UCSD-AML1 (cell line): ENCODE results near the gene TMUB1.

Source experiments
- DNase-seq: peaks from one replicate; lab custom pipeline; 2025; ENCODE audit not compliant: unreplicated experiment; lab: John Stamatoyannopoulos, UW

The TMUB1 gene, protein sequence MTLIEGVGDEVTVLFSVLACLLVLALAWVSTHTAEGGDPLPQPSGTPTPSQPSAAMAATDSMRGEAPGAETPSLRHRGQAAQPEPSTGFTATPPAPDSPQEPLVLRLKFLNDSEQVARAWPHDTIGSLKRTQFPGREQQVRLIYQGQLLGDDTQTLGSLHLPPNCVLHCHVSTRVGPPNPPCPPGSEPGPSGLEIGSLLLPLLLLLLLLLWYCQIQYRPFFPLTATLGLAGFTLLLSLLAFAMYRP

DNA sequence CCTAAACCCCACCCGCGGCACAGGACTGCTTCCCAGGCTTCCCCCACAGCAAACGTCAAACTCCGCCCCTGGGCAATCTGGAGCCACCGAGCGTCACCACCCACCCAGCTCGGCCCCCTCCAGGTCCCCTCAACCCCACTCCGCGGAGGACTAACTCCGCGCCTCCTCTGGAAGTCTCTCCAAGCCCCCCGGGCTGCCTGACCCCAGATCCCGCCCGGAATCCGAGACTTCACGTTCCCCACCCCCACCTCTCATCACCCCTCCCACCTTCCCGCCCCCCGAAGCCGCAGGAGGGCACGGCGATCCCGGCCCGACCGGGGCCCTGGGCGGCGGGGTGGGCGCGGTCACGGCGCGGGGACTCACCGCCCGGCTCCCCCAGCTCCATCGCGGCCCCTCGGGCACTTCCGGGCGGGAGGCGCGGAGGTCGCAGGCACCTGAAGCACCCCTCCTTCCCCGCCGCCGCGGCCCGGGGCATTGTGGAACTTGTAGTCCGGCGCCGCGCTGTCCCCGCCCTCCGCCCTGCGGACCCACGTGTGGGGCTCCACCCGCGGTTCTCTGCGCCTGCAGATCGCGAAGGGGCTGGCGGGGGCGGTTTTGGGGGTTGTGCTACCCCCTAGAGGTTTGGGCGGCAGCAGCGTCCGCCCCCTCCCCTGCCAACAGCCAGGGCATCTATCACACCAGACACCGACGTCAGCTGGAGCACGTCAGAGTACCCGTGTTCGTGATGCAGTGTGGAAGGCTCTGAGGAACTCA is at the start of gene TMUB1:
Gene TMUB1 (minus strand): TSS at position 423 of the 753 bp plus-strand sequence. CDS start 930 bp downstream, outside the sequence.
- DNase-seq = peak; percentile 65

DNA sequence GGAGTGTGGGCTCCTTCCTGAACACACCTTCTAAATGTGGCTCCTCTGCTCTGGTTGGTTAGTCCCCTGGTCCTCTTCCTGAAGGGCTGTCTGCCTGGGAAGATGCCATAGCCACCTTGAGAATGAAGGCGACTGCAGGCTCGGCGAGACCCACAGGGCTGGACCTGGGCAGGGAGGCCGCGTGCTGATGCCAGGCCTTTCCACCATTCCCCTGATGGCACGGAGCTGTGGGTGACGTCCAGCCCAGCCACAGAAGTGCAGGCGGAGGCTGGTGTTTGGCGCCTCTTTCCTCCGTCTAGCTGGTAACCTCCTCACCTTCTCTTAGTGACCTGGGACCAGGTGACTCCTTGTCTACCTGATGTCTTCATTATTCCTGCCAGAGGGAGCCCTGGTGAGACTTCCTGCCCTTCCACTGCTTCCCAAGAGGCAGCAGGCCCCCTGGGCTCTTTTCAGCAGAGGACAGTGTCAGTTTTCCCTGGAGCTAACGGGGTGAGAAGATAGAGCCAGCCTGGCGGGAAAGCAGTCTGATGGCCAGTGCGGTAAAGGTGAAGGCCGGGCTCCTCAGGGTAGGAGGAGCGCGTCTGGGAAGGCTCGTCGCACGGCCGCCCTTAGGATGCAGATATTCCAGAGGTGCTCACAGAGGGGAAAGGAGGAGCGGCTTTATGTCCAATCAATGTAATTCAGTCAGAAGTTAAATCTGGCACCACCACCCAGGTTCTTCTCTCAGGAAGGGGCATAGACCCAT is 49.3 kb upstream of the TMUB1 start:
- DNase-seq = no peak

DNA sequence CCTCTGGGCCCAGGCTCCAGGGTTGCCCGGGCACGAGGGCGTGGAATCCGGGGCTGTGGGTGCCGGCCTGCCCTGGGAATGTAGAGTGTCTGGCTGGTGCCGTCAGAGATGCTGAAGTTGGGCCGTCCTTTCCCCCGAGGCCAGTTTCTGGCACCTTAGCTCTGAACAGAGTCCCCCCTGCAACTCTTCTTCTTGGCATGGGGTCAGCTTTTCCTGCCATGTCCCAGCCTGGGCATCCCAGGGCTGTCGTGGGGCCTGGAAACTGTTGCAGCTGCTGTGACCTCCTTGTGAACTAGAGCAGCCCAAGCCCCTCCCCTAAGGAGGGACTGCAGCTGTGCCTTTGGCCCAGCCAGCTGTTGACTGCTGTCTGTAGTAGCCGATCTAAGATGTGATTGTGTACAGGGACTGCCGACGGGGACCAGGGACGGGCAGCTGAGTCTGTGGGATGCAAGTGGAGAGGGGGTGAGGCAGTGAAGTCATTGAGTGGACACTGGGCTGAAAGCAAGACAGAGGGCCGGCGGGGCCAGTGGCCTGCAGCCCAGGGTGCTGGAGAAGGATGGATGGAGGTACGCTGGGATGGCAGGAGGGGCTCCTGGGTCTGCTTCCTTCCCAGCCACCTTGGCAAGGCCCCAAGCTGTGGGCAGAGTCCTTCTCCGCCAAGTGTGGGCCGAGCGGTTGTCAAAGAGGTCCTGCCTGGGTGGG is 48.5 kb upstream of the TMUB1 start:
- DNase-seq = no peak

DNA sequence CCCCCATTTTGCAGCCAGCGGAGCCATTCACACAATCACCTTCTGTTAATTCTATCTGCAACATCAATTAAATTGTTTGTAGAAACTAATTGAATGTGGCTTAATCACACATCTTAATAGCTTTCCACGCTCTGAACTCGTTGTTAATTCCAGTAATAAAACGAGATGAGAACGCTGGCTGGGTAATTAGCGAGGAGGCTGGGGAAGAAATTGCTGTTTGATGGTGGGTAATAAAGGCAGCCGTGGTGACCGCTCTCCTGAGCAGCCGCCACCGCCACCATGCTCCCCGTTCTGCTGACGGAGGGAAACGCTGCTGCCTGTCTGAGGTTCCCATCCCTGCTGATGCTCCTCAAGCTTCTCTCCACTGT is 47.9 kb upstream of the TMUB1 start:
- no peak for DNase-seq

DNA sequence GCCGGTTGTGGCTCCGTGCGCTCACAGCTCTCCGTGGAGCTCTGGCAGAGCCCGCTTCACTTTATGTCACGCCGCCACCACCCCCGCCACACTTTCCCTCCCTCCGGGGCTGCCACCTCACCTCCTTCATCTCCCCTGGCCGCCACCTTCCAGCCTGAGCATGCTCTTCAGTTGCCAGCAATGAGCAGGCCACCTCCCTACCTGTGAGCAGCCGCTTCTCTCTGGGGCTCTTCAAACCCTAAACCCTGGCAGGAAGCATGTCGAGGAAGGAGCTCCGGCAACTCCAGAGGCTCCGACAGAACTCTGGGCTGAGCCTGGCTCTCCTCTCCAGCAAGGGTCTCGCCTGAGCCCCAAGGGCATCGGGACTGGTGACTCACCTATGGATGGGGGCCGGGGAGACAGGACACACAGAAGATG is 47.5 kb upstream of the TMUB1 start:
- DNase-seq = no peak

DNA sequence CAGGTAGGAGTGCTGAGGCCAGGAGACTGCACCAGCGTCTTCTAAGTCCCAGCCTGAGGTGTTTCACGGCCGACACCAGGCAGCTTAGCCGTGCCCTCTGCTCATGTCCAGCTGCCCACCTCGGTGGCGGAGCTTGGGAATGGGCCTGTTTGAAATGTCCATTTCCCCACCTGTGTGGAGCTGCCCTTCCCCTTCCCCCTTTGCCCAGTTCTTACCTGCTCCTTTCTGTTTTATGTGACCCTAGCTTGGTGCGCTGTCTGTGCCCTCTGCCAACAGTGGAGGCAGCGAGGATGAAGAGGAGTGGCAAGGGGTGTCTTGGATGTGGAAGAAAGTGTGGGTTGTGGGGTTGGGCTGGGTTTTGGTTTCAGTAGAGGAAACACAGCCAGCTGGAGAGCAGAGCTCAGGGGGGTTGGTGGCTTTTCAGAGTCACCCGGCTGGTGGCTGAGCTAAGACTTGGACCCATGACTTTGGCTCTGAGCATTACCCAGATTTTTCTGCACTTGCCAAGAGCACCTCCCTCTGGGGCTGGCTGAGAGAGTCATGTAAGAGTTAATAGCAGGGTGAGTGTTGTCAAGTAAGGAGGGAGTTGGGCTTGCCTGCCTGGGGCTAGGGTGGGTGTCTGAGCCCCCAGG is 46.8 kb upstream of the TMUB1 start:
- DNase-seq = no peak

DNA sequence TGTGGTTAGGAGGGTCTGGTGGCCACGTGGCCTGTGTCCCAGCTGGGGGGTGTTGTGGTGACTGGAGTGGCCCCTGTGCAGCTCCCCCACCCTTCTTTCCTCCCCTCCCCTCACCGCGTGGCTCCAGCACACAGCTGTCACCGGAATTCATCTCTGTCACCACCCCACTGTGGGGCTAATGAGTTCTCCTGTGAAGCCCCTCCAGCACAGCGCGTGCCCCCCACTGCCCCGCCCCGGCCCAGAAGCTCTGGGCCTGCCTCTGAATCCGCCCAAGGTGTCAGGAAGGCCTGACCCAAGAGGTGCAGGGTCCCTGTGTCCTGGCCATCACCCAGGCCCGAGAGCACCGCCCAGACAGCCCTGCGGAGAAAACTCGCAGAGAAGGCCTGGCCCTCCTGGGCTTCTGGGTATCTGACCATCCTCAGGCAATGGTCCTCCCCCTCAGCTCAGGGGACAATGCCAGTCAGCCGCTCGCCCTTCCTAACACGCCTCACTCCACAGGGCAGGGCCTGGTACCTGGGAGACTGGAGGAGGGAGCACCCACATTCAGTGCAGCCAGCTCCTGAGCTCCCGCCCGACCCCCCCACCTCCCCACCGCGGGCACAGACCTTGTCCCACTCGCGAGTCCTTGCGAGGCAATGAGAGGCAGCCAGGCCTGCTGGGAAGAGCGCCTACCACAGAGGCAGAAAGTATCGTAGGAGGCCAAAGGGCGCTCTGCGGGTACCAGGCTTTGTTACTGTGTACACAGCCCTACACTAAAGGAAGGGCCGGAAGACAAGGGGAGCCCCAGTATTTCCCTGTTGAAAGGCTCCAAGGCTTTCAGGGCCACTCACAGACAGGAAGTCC is 46.0 kb upstream of the TMUB1 start:
- no peak for DNase-seq

DNA sequence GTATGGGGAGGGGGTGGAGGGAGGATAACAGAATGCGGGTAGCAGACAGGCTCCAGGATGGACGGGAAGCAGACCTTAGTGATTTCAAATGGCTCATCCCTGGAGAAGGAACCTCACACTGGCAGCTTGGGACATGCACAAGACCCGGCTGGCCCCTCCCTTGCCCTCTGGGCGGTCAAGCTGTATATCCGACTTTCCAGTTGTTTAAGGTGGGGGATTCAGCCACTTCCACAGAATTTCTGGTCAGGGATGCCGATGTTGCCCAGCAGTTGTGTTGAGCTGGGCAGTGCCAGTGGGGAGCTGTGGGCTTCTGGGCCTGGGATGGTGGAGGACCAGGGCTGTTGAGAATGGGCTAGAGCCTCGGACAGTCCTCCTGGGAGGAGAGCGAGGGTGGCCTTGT is 45.4 kb upstream of the TMUB1 start:
- DNase-seq = no peak

DNA sequence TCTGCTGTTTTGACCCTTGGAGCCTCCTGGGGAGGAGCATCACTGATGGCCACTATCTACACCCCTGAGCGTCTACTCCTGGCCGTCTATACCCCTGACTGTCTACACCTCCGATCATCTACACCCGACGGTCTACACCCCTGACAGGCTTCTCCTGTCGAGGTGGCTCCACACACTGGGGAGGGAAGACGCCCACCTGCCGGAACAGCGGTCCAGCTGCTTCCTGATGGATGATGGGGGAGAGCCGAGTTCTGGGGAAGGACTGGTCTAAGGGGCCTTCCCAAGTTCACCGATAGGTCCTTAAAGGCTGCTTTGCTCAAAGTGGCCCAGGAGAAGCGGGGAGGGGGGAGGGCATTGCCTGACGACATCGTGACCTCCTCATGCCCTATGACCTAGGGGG is 44.9 kb upstream of the TMUB1 start:
- no peak for DNase-seq

DNA sequence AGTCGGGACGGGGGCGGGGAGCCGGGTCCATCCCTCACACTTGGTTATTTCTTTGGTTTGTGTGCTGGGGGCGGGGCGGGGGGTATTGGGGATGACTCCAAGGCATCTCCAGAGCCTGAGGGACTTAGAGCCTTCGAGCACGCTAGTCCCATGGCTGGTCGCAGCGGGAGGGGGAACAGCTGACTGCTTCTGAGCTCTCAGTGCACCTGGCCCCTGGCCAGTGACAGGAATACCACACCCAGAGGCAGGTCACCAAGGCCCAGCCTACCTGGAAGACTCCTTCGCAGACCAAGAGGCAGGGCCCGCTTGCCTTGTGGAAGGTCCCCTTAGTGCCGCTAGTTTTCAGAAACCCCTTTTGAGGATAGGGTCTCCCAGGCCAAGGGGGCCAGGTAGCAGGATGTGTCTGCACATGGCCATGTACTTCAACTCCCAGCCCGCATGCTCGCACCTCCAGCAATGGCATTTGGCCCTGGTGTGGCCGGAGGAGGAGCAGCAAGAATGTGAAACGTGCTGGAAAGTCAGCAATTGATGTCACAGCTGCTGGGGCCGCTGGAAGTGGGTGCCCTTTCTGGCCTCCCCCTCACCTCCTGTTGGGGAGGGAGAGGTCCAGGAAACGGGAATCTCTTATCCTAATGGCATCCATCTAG is 43.3 kb upstream of the TMUB1 start:
- no peak for DNase-seq

DNA sequence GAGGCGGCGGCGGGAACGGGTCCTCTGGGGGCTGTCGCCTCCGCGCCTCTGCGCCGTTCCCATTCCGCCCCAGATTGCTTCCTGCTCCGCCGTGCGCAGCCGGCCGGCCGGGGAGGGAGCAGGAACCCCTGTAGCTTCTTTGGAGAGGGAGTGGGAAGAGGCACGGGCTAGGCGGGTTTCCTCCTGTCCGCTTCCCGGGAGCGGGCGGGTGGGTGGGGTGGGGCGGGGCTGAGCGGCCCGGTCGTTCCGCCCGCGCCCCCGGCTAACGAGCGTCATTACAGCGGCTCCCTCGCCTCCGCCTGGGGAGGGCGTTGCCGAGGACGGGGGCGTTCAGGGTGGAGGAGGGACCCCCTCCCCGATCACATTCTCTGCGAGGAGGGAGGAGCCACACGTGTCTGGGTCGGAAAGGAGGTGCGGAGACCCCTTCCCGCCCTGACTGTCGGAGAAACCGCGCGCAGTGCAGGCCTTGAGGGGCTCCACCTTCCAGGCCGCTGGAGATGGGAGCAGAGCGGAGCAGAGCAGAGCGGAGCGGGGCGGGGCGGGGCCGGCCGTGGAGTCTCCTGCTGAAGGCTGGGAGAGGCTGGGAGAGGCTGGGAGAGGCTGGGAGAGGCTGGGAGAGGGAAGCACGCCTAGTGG is 42.7 kb upstream of the TMUB1 start:
- DNase-seq = no peak

DNA sequence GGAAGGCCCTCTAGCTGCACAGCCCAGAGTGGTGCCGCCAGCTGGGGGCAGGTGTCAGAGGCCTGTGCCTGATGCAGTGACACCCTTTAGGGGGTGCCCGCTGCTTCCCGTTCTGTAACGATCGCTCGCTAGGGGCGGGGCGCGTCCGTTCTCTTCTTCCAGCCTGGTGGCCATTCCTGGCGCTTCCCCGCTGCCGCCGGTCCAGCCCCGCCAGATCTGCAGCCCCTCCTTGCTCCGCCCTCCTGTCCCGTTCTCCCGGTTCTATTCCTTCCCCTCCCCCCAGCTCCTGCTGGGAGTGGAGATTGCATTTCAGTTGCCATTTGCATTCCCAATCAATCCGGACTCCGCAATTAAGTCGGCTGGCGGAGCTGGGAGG is 42.2 kb upstream of the TMUB1 start:
- no peak for DNase-seq

DNA sequence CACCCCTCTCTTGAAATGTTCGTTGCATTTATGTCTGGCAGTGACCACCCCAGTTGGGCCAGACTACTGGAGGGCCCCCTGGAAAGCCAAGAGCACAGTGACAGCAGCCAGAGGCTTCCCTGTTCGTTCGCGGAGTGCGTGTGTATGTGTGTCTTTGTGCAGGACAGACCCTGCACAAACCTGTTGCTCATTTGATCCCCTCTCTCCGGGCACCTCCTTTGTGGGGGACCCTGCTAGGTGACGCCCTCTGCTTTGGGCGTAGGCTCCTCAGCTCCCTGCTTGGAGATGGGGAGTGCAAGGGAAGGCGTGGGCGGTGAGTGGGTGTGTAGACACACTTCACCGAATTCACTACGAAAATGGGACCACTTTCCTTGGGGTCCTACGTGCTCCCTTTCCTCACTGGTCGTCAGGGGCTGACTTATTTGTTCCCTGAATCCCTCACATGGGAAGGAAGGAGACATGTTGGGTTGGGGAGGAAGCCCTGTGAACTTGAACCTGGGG is 41.7 kb upstream of the TMUB1 start:
- DNase-seq = no peak

DNA sequence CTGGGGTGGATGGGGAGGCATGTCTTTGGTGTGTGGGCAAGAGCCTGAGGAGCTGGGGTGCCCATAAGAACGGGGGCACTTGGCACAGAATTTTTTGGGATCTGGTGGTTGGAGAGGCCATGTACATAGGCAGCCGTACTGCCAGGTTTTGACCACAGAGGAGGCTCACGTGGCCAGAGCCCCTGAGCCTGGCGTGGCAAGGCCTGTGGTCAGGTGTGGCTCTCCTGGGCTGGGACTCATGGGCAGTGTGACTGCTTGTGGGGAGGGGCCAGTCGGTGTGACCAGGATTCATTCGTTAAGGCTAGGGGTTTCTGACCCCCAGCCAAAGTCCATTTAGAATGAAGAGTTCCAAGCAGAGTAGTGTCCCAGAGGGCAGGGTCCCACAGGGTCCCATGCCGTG is 41.2 kb upstream of the TMUB1 start:
- no peak for DNase-seq

DNA sequence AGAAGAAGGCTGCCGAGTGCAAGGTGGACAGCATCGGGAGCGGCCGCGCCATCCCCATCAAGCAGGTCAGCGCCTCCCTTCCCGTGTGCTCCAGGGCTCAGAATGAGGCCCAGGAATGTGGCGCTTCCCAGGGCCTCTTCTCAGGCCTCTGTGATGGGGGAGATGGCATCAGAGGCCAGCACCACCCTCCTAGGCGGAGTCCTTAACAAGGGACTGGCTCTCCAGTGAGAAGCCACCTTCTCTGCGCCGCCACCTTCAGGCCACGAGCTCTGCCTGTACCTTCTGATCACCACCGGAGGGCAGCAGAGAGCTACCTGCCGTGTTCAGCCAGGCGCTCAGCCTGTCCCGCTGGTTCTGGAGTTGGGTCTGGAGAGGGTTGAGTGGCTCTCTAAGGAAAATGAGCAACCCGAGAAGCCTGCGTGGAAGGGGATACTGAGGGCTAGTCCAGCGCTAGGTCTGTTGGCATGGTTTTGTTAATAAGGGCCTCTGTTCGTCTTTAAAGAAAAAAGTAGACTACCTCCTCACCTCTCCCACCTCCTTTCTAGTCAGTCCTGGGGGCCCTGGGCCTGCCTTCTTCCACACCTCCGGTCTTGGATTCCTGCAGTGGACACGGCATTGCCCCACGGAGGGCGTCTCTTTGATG is 40.6 kb upstream of the TMUB1 start:
- DNase-seq = peak; percentile 49

DNA sequence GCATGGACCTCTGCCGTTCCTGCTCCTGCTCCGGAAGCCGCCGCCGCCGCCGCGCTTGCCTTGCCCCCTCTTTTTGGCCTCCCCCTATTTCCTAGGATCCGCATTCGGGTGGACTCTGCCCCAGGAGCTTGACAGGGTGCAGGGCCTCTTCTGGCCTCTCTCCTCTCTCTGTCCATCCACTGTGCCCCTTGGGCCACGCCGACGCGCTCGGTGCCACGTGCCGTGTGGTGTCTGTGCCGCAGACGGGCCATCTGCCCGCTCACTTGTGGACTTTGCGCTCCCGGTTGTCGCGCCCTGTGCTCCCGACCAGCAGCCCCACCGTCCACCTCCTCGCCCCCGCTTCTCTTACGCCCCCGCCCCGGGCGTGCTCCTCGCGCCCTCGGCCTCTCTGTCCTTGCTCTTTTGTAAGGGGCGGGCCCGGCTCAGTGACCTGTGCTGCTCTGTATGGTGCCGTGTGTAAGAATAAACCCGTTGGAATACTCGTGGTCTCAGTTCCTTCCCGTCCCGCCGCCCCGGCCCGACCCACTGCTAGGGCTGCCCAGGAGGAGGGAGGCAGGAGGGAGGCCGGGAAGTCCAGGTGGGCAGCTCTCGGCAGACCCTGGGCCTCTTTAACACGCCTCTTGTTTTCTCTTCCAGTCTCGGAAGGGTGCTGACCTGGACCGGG is 40.0 kb upstream of the TMUB1 start:
- DNase-seq = no peak

DNA sequence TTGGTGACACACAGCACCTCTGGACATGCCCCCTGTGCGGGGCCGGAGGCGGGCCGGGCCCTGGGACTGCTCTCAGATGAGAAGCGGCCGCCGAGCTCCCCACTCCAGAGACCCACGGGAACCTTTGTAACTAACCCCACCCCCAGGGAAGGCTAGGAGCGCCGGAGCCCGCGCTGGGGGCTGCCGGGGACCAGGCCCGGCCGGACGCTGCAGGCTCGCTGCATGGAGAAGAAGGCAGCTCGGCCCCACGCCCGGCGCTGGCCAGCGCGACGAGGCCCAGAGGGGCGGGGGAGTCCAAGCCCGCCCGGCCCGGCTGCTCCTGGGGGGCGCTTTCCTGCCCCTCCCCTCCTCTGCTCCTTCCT is 39.5 kb upstream of the TMUB1 start:
- no peak for DNase-seq

DNA sequence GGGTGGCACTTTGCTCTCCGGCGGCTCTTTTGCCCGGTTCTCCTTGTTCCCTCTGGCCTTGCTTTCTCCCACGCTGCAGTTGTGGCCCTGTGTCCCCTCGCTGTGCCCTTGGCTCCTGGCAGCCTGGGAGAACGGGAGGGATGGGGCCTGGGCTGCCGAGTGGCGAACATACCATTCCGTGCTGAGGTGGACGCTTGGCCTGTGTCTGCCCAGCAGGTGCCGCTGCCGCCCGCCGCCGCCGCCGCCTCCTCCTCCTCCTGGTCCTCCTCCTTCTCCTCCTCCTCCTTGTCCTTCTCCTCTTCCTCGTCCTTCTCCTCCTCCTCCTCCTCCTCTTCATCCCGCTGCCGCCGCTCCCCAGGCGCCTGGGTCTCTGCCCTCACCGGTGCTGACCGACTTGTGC is 39.0 kb upstream of the TMUB1 start:
- DNase-seq = no peak
